GM12891 (cell line): ENCODE results near the gene CORO1A.

Source experiments
- PAX5 ChIP-seq: IDR thresholded peaks from 2 replicates; pipeline ENCODE4 v1.6.1; 2011; ENCODE audit warnings: low read length, moderate library complexity, mild to moderate bottlenecking; ENCODE audit not compliant: insufficient read depth, severe bottlenecking
- POLR2A ChIP-seq: IDR thresholded peaks from 2 replicates; pipeline ENCODE4 v1.6.1; 2011; ENCODE audit warnings: low read depth, low read length, control low read depth
- POLR2AphosphoS5 ChIP-seq: IDR thresholded peaks from 2 replicates; pipeline ENCODE4 v1.6.1; 2011; ENCODE audit warnings: low read depth, low read length, control low read depth
- TAF1 ChIP-seq: IDR thresholded peaks from 2 replicates; pipeline ENCODE4 v1.6.1; 2011; ENCODE audit warnings: low read depth, low read length, control low read depth

DNA sequence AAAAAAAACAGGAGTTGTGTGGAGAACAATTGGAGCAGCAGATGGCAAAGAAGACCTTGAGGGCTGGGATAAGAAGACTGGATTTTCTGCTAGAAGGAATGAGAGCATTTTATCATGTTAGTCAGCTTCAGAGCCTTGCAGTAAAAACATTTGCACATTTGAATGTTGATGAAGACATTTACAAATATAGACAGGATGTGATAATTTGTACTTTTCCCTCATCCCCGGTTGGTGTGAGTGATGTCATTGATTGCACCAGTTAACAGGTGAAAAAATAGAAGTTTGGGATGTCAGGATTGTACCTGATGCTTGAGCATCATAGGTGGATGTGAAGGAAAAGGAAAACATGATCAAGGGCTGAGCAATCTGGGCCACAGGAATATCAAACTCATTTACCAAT, 37.7 kb upstream of the CORO1A start:
- TF ChIP-seq POLR2A (no peak), POLR2AphosphoS5 (no peak), TAF1 (no peak), PAX5 (no peak)
